Neural cell (in vitro differentiated cells): ENCODE data around the gene CASZ1.

Experiments
- EP300 ChIP-seq: fragments of 450-650 bp; conservative IDR thresholded peaks from 2 replicates; pipeline ENCODE4 v1.6.1; 2014; ENCODE audit warnings: antibody characterized with exemption, mild to moderate bottlenecking, moderate library complexity; ENCODE audit not compliant: poor library complexity, severe bottlenecking
- EZH2 ChIP-seq: fragments of 200-600, 300-800 bp; shearing (Covaris generic), sonication (generic); IDR thresholded peaks from 2 replicates; pipeline ENCODE4 v1.6.1; 2014; ENCODE audit warnings: antibody characterized with exemption, low read length, borderline replicate concordance, mild to moderate bottlenecking; ENCODE audit not compliant: insufficient read depth, poor library complexity, severe bottlenecking
- MXI1 ChIP-seq: fragments of 450-650 bp; conservative IDR thresholded peaks from 2 replicates; pipeline ENCODE4 v1.6.1; 2014; ENCODE audit warnings: antibody characterized with exemption, mild to moderate bottlenecking; ENCODE audit not compliant: poor library complexity, severe bottlenecking
- POLR2AphosphoS5 ChIP-seq: IDR thresholded peaks from 2 replicates; pipeline ENCODE4 v1.6.1; 2012
- RAD21 ChIP-seq: fragments of 450-650 bp; conservative IDR thresholded peaks from 2 replicates; pipeline ENCODE4 v1.6.1; 2014; ENCODE audit warnings: antibody characterized with exemption, mild to moderate bottlenecking, moderate library complexity
- SMC3 ChIP-seq: fragments of 450-650 bp; conservative IDR thresholded peaks from 2 replicates; pipeline ENCODE4 v1.6.1; 2014; ENCODE audit warnings: antibody characterized with exemption, mild to moderate bottlenecking, moderate library complexity; ENCODE audit not compliant: poor library complexity
- TAF1 ChIP-seq: IDR thresholded peaks from 2 replicates; pipeline ENCODE4 v1.6.1; 2012; ENCODE audit warnings: low read depth
- TF ChIP-seq, protein P1 (sequence below): IDR thresholded peaks from 2 replicates; pipeline ENCODE4 v1.6.1; 2012; ENCODE audit warnings: borderline replicate concordance
- TF ChIP-seq, protein P2 (sequence below): fragments of 450-650 bp; IDR thresholded peaks from 2 replicates; pipeline ENCODE4 v1.5.1; 2014; ENCODE audit warnings: antibody characterized with exemption, mild to moderate bottlenecking, moderate library complexity; ENCODE audit not compliant: poor library complexity, severe bottlenecking

- TF ChIP-seq TAF1: no peak
- TF ChIP-seq, protein P1, sequence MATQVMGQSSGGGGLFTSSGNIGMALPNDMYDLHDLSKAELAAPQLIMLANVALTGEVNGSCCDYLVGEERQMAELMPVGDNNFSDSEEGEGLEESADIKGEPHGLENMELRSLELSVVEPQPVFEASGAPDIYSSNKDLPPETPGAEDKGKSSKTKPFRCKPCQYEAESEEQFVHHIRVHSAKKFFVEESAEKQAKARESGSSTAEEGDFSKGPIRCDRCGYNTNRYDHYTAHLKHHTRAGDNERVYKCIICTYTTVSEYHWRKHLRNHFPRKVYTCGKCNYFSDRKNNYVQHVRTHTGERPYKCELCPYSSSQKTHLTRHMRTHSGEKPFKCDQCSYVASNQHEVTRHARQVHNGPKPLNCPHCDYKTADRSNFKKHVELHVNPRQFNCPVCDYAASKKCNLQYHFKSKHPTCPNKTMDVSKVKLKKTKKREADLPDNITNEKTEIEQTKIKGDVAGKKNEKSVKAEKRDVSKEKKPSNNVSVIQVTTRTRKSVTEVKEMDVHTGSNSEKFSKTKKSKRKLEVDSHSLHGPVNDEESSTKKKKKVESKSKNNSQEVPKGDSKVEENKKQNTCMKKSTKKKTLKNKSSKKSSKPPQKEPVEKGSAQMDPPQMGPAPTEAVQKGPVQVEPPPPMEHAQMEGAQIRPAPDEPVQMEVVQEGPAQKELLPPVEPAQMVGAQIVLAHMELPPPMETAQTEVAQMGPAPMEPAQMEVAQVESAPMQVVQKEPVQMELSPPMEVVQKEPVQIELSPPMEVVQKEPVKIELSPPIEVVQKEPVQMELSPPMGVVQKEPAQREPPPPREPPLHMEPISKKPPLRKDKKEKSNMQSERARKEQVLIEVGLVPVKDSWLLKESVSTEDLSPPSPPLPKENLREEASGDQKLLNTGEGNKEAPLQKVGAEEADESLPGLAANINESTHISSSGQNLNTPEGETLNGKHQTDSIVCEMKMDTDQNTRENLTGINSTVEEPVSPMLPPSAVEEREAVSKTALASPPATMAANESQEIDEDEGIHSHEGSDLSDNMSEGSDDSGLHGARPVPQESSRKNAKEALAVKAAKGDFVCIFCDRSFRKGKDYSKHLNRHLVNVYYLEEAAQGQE: no peak
- TF ChIP-seq, protein P2, sequence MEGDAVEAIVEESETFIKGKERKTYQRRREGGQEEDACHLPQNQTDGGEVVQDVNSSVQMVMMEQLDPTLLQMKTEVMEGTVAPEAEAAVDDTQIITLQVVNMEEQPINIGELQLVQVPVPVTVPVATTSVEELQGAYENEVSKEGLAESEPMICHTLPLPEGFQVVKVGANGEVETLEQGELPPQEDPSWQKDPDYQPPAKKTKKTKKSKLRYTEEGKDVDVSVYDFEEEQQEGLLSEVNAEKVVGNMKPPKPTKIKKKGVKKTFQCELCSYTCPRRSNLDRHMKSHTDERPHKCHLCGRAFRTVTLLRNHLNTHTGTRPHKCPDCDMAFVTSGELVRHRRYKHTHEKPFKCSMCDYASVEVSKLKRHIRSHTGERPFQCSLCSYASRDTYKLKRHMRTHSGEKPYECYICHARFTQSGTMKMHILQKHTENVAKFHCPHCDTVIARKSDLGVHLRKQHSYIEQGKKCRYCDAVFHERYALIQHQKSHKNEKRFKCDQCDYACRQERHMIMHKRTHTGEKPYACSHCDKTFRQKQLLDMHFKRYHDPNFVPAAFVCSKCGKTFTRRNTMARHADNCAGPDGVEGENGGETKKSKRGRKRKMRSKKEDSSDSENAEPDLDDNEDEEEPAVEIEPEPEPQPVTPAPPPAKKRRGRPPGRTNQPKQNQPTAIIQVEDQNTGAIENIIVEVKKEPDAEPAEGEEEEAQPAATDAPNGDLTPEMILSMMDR: no peak
- no peak for TF ChIP-seq EP300
- no peak for TF ChIP-seq POLR2AphosphoS5
- no peak for TF ChIP-seq RAD21
- no peak for TF ChIP-seq EZH2
- TF ChIP-seq MXI1: no peak
- TF ChIP-seq SMC3: no peak
Observed at GRCh38 chr1:10664251-10664650, 132.2 kb downstream of the CASZ1 start.
